GM12892 (cell line): ENCODE measurements around the gene RPGRIP1L.

Experiments
- POLR2A ChIP-seq: IDR thresholded peaks from 2 replicates; pipeline ENCODE4 v1.6.1; 2011; ENCODE audit warnings: low read depth, low read length, control low read depth
- POLR2AphosphoS5 ChIP-seq: IDR thresholded peaks from 2 replicates; pipeline ENCODE4 v1.6.1; 2011; ENCODE audit warnings: low read depth, low read length, control low read depth

DNA sequence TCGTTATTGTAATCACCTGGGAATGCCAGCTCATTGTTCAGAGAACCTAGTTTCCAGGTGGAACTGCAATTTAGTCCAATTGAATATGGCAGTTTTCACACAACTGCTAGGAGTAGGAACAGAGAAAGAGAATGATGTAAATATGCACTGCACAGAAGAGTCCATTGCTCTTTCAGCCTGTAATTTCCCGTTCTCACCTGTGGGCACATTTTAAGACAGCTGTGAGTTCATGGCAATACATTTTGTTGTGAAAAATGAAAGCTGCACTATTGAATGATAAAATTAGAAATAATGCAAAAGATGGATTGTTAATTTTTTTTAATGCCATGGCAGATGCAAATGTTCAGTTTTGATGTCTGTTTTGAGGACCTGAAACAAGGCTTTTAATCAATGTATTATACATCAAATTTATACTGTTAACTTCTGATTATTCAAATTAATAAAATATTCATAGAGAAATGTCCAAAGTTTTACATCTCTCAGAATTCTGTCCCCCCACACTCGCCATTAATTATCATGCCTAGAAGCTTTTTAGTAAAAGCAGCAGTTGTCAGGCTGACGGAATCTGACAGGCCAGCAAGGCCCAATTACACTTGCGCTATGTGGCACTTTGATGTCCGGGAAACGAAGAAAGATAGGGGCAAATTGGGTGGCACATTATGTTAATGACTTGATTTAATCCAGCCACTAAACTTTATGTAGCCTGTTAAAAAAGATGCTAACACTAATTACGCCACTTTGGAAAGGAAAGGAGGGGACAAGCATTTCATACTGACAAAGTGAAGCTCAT is 72.2 kb downstream of the RPGRIP1L start:
- no peak for TF ChIP-seq POLR2A
- no peak for TF ChIP-seq POLR2AphosphoS5
